Tibial nerve (tissue), 4 donors: Measurements from ENCODE around the gene HOXA3. TPM values are rescaled to one million over a fixed set of nuclear protein-coding genes. Genes with fewer than 3 reads are reported as not detected.

ENCODE experiments used
- DNase-seq, 2 donors: peaks; one replicate each; pipeline ENCODE4 v3.0.0-alpha.2; 2019; ENCODE audit warnings: low spot score in 2 of 2
- H3K27ac ChIP-seq, 4 donors: fragments of 200-600 bp; sonication (generic) in 3 of 4; one replicate each; pipeline ENCODE4 v1.5.1; 2017 to 2019; ENCODE audit warnings: mild to moderate bottlenecking in 1 of 4
- H3K27me3 ChIP-seq, 2 donors: fragments of 200-600 bp; sonication (generic) in 1 of 2; one replicate each; pipeline versions ENCODE4 v1.5.1 to v1.6.0; 2017 to 2019
- H3K36me3 ChIP-seq, 3 donors: fragments of 200-600 bp; sonication (generic); one replicate each; pipeline ENCODE4 v1.5.1; 2018 to 2019
- H3K4me1 ChIP-seq, 4 donors: fragments of 200-600 bp; sonication (generic) in 3 of 4; one replicate each; pipeline ENCODE4 v1.5.1; 2017 to 2019
- H3K4me3 ChIP-seq, 4 donors: fragments of 200-600 bp; sonication (generic) in 3 of 4; one replicate each; pipeline ENCODE4 v1.5.1; 2017 to 2019; ENCODE audit warnings: mild to moderate bottlenecking in 1 of 4, moderate library complexity in 1 of 4
- H3K9me3 ChIP-seq, 4 donors: fragments of 200-600 bp; sonication (generic) in 3 of 4; one replicate each; pipeline ENCODE4 v1.5.1; 2017 to 2019
- EP300 ChIP-seq, 2 donors: sonication (generic); formaldehyde crosslinking; IDR thresholded peaks; one replicate each; pipeline ENCODE4 v1.6.1; 2017; ENCODE audit warnings: antibody characterized with exemption in 2 of 2, mild to moderate bottlenecking in 1 of 2
- POLR2A ChIP-seq, 2 donors: fragments of 450-650 bp; IDR thresholded peaks; one replicate each; pipeline ENCODE4 v1.6.1; 2017; ENCODE audit warnings: antibody characterized with exemption in 2 of 2, mild to moderate bottlenecking in 2 of 2, moderate library complexity in 2 of 2
- WGBS, 2 donors: methylation state at CpG; one replicate each; pipeline ENCODE4 v1.1.5; 2018; 5-methylcytosine and 5-hydroxymethylcytosine counted together
- total RNA-seq, 4 donors: library from RNA; depleted of rRNA; stranded (reverse); fragments of >200 nt; gene quantifications; one replicate each; pipeline ENCODE4 v1.1.0, GENCODE V29; 2016
- TF ChIP-seq, protein P1 (sequence below), 5 experiments: fragments of 200-600 bp in 3 of 5; fragments of 450-650 bp in 2 of 5; sonication (generic) in 3 of 5; IDR thresholded peaks; one replicate each; pipeline ENCODE4 v1.5.1; 2016 to 2019; ENCODE audit warnings: antibody characterized with exemption in 5 of 5, mild to moderate bottlenecking in 3 of 5, moderate library complexity in 2 of 5

Gene HOXA3
- total RNA-seq, 4 donors from 2014 or later, result 7.0 to 18.8 (median 8.7) TPM

DNA sequence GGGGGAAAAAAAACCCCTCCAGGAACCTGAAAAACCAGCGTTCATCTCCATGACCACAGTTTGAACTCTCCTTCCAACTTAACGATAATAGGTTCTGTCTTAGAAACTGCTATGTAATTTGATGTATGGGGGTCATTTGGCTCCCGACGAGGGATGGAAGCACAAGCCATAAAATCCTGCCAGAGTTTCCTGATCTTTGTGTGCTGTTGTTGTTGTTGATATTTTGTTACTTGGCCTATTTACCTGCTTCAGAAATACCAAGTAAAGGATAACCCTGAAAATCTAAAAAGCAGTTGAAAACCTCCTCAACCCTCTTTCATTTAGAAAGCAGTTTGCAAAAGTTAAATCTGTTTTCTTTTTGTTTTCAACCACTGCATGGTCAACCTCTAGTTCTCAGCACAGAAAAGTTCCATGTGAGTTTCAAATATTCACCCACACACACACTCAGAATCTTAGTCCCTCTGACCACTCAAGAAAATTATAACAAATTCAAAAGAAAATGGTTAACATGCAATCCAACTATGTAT lies 40.6 kb downstream of the HOXA3 start:
- Histone ChIP-seq H3K27ac (peak overlapping the region; percentile 21 to 78 (median 62)), H3K36me3 (peaks cover 0 to 9% (median 0%) of the 10 kb centered on the region in 3 donors), H3K4me1 (peaks cover 0 to 65% (median 4%) of the 10 kb centered on the region in 4 donors), H3K27me3 (peaks cover 0 to 54% of the 10 kb centered on the region in 2 donors), H3K9me3 (no peaks in the 10 kb centered on the region), H3K4me3 (no peak overlapping the region)
- TF ChIP-seq, protein P1, sequence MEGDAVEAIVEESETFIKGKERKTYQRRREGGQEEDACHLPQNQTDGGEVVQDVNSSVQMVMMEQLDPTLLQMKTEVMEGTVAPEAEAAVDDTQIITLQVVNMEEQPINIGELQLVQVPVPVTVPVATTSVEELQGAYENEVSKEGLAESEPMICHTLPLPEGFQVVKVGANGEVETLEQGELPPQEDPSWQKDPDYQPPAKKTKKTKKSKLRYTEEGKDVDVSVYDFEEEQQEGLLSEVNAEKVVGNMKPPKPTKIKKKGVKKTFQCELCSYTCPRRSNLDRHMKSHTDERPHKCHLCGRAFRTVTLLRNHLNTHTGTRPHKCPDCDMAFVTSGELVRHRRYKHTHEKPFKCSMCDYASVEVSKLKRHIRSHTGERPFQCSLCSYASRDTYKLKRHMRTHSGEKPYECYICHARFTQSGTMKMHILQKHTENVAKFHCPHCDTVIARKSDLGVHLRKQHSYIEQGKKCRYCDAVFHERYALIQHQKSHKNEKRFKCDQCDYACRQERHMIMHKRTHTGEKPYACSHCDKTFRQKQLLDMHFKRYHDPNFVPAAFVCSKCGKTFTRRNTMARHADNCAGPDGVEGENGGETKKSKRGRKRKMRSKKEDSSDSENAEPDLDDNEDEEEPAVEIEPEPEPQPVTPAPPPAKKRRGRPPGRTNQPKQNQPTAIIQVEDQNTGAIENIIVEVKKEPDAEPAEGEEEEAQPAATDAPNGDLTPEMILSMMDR (IDR thresholded peaks at IDR 0.05), result no peak
- TF ChIP-seq EP300 (IDR thresholded peaks at IDR 0.05) (no peak), POLR2A (IDR thresholded peaks at IDR 0.05) (no peak)
- 45 to 66% methylated on average over 4 of the region's 4 CpGs for WGBS, 2 donors
- no peak for DNase-seq

DNA sequence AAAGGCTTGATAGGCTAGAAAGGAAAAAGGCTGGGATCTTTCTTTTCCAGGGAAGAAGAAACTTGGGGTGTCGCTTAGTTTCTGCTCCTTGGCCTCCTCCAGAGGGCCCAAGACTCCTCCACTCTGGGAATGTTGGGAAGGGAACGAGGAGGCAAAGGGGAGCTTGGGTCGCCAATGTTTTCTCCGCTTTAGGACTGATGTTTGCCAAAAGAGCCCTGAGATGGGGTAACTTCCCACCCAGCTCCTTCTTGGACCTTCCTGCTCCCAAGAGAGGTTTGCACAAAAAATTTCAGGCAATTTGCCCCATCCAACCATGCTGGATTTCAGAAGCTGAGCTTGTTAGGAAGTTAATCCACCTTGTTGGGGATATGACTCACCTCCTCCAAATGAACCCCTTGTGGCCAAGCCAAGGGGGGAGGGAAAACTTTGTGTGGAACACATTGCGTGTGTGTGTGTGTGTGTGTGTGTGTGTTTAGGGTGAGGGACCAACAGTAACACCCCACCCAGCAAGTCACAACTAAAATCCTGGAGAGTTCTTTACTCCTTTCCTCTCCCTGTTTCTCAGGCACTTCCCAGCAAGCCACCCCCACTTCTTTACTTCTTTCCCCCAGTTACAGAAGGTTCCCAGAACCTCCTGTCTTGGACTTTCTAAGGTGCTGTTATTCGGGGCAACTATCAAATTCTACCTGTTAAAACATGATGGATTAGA lies 41.2 kb downstream of the HOXA3 start:
- WGBS, 2 donors, result 41 to 53% methylated on average over 6 of the region's 6 CpGs
- DNase-seq, result peak in 1 of 2 donors; percentile 46
- H3K27me3 ChIP-seq, result peaks cover 0 to 60% of the 10 kb centered on the region in 2 donors
- H3K9me3 ChIP-seq, result no peaks in the 10 kb centered on the region
- TF ChIP-seq EP300 (IDR thresholded peaks at IDR 0.05) (peak in 1 of 2 donors; percentile 50), POLR2A (IDR thresholded peaks at IDR 0.05) (no peak)
- peak overlapping the region; percentile 33 to 77 (median 58) for H3K27ac ChIP-seq
- H3K36me3 ChIP-seq, result peaks cover 0 to 9% (median 0%) of the 10 kb centered on the region in 3 donors
- H3K4me3 ChIP-seq, result peak overlapping the region in 2 of 4 donors; percentile 6 to 16
- peaks cover 0 to 67% (median 4%) of the 10 kb centered on the region in 4 donors for H3K4me1 ChIP-seq

DNA sequence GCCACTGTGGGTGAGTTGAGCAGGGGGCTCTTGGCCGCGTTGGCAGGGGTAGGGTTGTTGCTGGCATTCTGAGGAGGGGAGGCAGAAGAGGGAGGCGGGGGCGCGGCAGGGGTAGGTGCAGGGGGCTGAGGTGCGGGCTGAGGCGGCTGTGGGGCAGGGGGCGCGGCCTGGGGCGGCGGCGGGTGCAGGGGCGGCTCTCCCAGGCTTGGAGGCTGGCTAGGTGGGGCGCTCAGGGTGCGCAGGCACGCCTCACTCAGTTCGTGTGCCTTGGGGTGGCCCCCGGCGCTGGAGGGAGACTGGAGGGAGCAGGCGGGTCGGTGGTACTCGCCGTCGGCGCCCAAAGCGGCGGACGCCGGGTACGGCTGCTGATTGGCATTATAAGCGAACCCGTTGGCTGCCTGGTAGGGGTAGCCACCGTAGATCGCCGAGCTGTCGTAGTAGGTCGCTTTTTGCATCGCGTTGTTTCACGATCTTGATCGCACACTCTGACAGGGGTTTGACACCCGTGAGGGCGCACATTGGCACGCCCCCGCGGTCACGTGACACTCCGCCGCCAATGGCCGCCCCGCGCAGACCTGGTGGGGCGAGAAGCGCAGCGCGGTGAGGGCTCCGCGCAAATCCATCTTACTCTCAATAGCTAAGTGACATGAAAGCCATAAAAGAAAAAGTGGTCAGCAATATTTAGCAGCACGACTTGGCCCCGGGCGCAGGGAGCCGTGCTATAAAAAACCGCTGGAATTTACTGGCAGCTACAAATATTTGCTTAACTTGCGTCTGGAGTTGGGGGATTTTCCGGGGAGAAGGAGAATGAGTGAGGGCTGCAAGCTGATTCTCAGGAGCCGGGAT lies 42.0 kb downstream of the HOXA3 start:
- TF ChIP-seq POLR2A (IDR thresholded peaks at IDR 0.05) (no peak), EP300 (IDR thresholded peaks at IDR 0.05) (no peak)
- TF ChIP-seq, protein P1 (IDR thresholded peaks at IDR 0.05), result no peak
- no peak for DNase-seq
- H3K9me3 ChIP-seq, result no peaks in the 10 kb centered on the region
- peaks cover 0 to 9% (median 0%) of the 10 kb centered on the region in 3 donors for H3K36me3 ChIP-seq
- 49 to 52% methylated on average over 49 to 60 of the region's 66 CpGs for WGBS, 2 donors
- H3K4me1 ChIP-seq, result peaks cover 0 to 70% (median 4%) of the 10 kb centered on the region in 4 donors
- peaks cover 0 to 63% of the 10 kb centered on the region in 2 donors for H3K27me3 ChIP-seq
- peak overlapping the region in 2 of 4 donors; percentile 6 to 16 for H3K4me3 ChIP-seq
- peak overlapping the region in 3 of 4 donors; percentile 47 to 77 (median 68) for H3K27ac ChIP-seq

DNA sequence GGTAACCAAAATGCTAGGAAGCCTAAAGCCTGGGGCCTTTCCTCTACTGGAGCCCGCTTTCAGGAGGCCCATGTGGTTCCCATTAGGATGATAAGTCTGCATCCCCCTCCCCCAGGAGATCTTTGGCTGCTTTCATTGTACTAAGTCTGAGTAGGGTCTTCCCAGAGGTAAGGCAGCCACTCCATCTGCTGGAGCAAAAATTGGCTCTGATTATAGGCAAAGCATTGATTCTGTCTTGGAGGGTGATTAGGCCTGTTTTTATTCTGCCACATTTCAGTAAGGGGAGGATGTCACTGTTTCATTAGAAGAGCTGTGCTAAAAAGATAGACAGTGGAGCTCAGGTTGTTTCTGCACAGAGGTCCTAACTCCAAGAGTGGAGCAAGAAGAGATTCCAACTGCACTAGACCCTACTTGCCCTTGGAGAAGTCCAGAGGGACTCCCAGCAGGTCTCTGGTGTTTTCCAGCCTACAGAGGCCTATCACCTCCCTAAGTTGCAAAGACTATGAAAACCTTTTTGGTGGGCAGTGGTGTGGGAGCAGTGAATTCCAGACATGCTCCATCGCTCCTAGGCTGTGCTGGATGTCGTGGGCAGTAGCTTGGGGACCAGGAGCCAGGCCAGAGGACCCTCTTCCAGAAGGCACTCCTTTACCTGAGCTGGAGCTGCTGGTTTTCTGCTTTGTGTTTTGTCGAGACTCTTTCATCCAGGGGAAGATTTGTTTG lies 42.8 kb downstream of the HOXA3 start:
- Histone ChIP-seq H3K4me3 (no peak overlapping the region), H3K9me3 (no peaks in the 10 kb centered on the region), H3K36me3 (peaks cover 0 to 9% (median 0%) of the 10 kb centered on the region in 3 donors), H3K4me1 (peaks cover 0 to 67% (median 4%) of the 10 kb centered on the region in 4 donors), H3K27ac (peak overlapping the region in 3 of 4 donors; percentile 68 to 77 (median 68)), H3K27me3 (peaks cover 0 to 63% of the 10 kb centered on the region in 2 donors)
- TF ChIP-seq, protein P1 (IDR thresholded peaks at IDR 0.05), result no peak
- TF ChIP-seq EP300 (IDR thresholded peaks at IDR 0.05), result no peak
- no peak for TF ChIP-seq POLR2A (IDR thresholded peaks at IDR 0.05)
- no peak for DNase-seq
- 92% methylated on average over 4 of the region's 4 CpGs for WGBS, 2 donors
